ENCODE measurements around the gene TBL3.

GRCh38 chr16:1987198-1987597 lies 15.3 kb downstream of the TBL3 start:
- no peak for TF ChIP-seq CTCF (IDR thresholded peaks at IDR 0.05)
- TF ChIP-seq POLR2A (IDR thresholded peaks at IDR 0.05) = no peak

Data from heart left ventricle (tissue), 13 donors.